K562 (cell line): ENCODE data around the gene MYADM. TPM values are rescaled to one million over a fixed set of nuclear protein-coding genes. Genes with fewer than 3 reads are reported as not detected.

Experiments
- ATAC-seq: fragments of 200-7000 bp; cut with Tn5 transposase; 3 replicates; pipeline ENCODE4 v1.9.1; 2020; ENCODE audit warnings: moderate library complexity
- BruUV-seq: library from RNA; stranded (reverse); fragments of 400-500 nt; replicated peaks from 2 replicates; lab custom pipeline; 2021; lab: Mats Ljungman, UMichigan
- CTCF ChIA-PET: fragments of 300-600 bp; formaldehyde crosslinking; extraction: SDS; loops from one replicate; lab custom pipeline; 2021; ENCODE audit warnings: low intra/inter-chr PET ratio; lab: Yijun Ruan, JAX
- POLR2A ChIA-PET: fragments of 300-600, 350-650 bp; sonication (Branson Sonifier 250); formaldehyde crosslinking; extraction: SDS; loops from one replicate; lab custom pipeline; 2021; ENCODE audit warnings: antibody characterized with exemption, inconsistent platforms; lab: Yijun Ruan, JAX
- DNase-seq, 4 experiments: peaks; one replicate each; pipeline versions ENCODE4 v3.0.0 to v3.0.0-alpha.2; 2011 to 2018; ENCODE audit warnings: low spot score in 3 of 4, mixed read lengths in 3 of 4; ENCODE audit errors: extremely low read depth in 1 of 4
- FAIRE-seq: peaks from 2 replicates; lab custom pipeline; 2011; peaks lifted over from hg19 to GRCh38; lab: Jason Lieb, UNC
- H2AFZ ChIP-seq: 2 replicates; pipeline ENCODE4 v1.6.0; 2011; ENCODE audit warnings: low read depth, low read length, control low read depth, inconsistent platforms
- H3K27ac ChIP-seq: fragments of 200-600 bp; 3 replicates; pipeline ENCODE4 v1.8.0; 2011; ENCODE audit warnings: low read depth, mild to moderate bottlenecking, control low read depth, inconsistent platforms, low read length, moderate library complexity, mixed read lengths; ENCODE audit errors: extremely low read depth
- H3K27me3 ChIP-seq, 2 experiments: fragments of 300-600 bp in 1 of 2; 2 replicates in 1 of 2; 3 replicates in 1 of 2; pipeline versions ENCODE4 v1.6.0 to v1.8.0; 2011; ENCODE audit warnings: inconsistent platforms in 2 of 2, low read length in 2 of 2, mild to moderate bottlenecking in 1 of 2, mixed read lengths in 1 of 2, moderate library complexity in 1 of 2; ENCODE audit not compliant: control insufficient read depth in 2 of 2, insufficient read depth in 2 of 2
- H3K36me3 ChIP-seq: fragments of 300-600 bp; 3 replicates; pipeline ENCODE4 v1.8.0; 2011; ENCODE audit warnings: mild to moderate bottlenecking, low read length, inconsistent platforms; ENCODE audit not compliant: control insufficient read depth, insufficient read depth
- H3K4me1 ChIP-seq, 2 experiments: fragments of 200-600 bp in 1 of 2; replicated peaks in 1 of 2; 2 replicates in 1 of 2; 3 replicates in 1 of 2; pipeline versions ENCODE4 v1.5.1 to v1.8.0; 2011; ENCODE audit warnings: inconsistent platforms in 2 of 2, low read length in 2 of 2, mild to moderate bottlenecking in 1 of 2, mixed read lengths in 1 of 2, moderate library complexity in 1 of 2; ENCODE audit not compliant: control insufficient read depth in 2 of 2, insufficient read depth in 2 of 2
- H3K4me2 ChIP-seq: 2 replicates; pipeline ENCODE4 v1.6.1; 2011; ENCODE audit warnings: low read length, control low read depth, inconsistent platforms, mixed read lengths; ENCODE audit not compliant: insufficient read depth
- H3K4me3 ChIP-seq: fragments of 200-600 bp; sonication (generic), shearing (Covaris generic); 2 replicates; pipeline ENCODE4 v1.5.1; 2016; ENCODE audit warnings: control low read depth, inconsistent platforms
- H3K79me2 ChIP-seq: fragments of 200-600 bp; 3 replicates; pipeline ENCODE4 v1.8.0; 2011; ENCODE audit warnings: low read length, inconsistent platforms; ENCODE audit not compliant: control insufficient read depth, insufficient read depth
- H3K9ac ChIP-seq, 2 experiments: 2 replicates each; pipeline versions ENCODE4 v1.6.0 to v1.6.1; 2011; ENCODE audit warnings: low read depth in 2 of 2, low read length in 2 of 2, control low read depth in 1 of 2, inconsistent platforms in 1 of 2, mild to moderate bottlenecking in 1 of 2, mixed read lengths in 1 of 2; ENCODE audit not compliant: insufficient read depth in 1 of 2
- H3K9me1 ChIP-seq: one replicate; pipeline ENCODE4 v1.6.0; 2011; ENCODE audit warnings: inconsistent platforms, mild to moderate bottlenecking, low read length, moderate library complexity; ENCODE audit not compliant: control insufficient read depth, insufficient read depth
- H3K9me3 ChIP-seq: replicated peaks from 2 replicates; pipeline ENCODE4 v1.5.1; 2011; ENCODE audit warnings: low read depth, low read length, inconsistent platforms; ENCODE audit not compliant: control insufficient read depth, insufficient read depth
- H4K20me1 ChIP-seq: replicated peaks from 2 replicates; pipeline ENCODE4 v1.6.1; 2011; ENCODE audit warnings: low read length, inconsistent platforms, mixed read lengths; ENCODE audit not compliant: control insufficient read depth, insufficient read depth
- CBX5 ChIP-seq: IDR thresholded peaks from 2 replicates; pipeline ENCODE4 v1.6.1; 2014; ENCODE audit warnings: low read depth, borderline replicate concordance
- CGGBP1 ChIP-seq: fragments of 250-450 bp; sonication (Bioruptor Pico); IDR thresholded peaks from 2 replicates; pipeline ENCODE4 v1.9.0; 2021; ENCODE audit warnings: mild to moderate bottlenecking
- DACH1 ChIP-seq: fragments of 450-650 bp; IDR thresholded peaks from 2 replicates; pipeline ENCODE4 v1.6.1; 2018; ENCODE audit not compliant: partially characterized antibody
- FOXJ3 ChIP-seq: sonication (generic); formaldehyde crosslinking; IDR thresholded peaks from 2 replicates; pipeline ENCODE4 v1.4.0; 2020; ENCODE audit warnings: mild to moderate bottlenecking, missing genetic modification reagents
- HNRNPK ChIP-seq: fragments of 200-400 bp; formaldehyde crosslinking; IDR thresholded peaks from one replicate; pipeline ENCODE4 v1.6.1; 2018; ENCODE audit warnings: mild to moderate bottlenecking, low read depth, low read length; ENCODE audit not compliant: poor library complexity, severe bottlenecking
- MBD1 ChIP-seq: fragments of 250-450 bp; sonication (Bioruptor Pico); IDR thresholded peaks from 2 replicates; pipeline ENCODE4 v1.8.0; 2022; ENCODE audit warnings: inconsistent platforms
- MYNN ChIP-seq, 2 experiments: sonication (generic); formaldehyde crosslinking in 1 of 2; IDR thresholded peaks; 2 replicates each; pipeline versions ENCODE4 v1.5.0 to v1.6.1; 2016 to 2020; ENCODE audit warnings: antibody characterized with exemption in 1 of 2, missing genetic modification reagents in 1 of 2
- SPI1 ChIP-seq: IDR thresholded peaks from 2 replicates; pipeline ENCODE4 v1.6.1; 2011; ENCODE audit warnings: low read depth, low read length, control low read depth, borderline replicate concordance
- SUPT5H ChIP-seq: fragments of 450-650 bp; IDR thresholded peaks from 2 replicates; pipeline ENCODE4 v1.6.1; 2016
- TFAM ChIP-seq: fragments of 250-450 bp; sonication (Bioruptor Pico); conservative IDR thresholded peaks from 2 replicates; pipeline ENCODE4 v1.5.0; 2021; ENCODE audit warnings: mild to moderate bottlenecking, moderate library complexity
- ZNF12 ChIP-seq: sonication (generic); formaldehyde crosslinking; IDR thresholded peaks from 2 replicates; pipeline ENCODE4 v1.4.0; 2020; ENCODE audit warnings: mild to moderate bottlenecking, missing genetic modification reagents
- ZNF57 ChIP-seq: fragments of 450-650 bp; formaldehyde crosslinking; IDR thresholded peaks from 2 replicates; pipeline ENCODE4 v1.4.0; 2020; ENCODE audit warnings: mild to moderate bottlenecking, moderate library complexity
- WGBS: fragments of 100-300 bp; shearing (Covaris generic); methylation state at CpG from one replicate; pipeline ENCODE4 v1.1.6; 2016; ENCODE audit warnings: low coverage, mixed read lengths; ENCODE audit not compliant: insufficient coverage; ENCODE audit errors: missing lambda C conversion rate; 5-methylcytosine and 5-hydroxymethylcytosine counted together
- in situ Hi-C: fragments of 300-500 bp; cut with MboI; formaldehyde crosslinking; loops from 4 replicates; pipeline ENCODE4 v1.15.0; 2018; ENCODE audit warnings: inconsistent platforms, mixed read lengths
- intact Hi-C: fragments of 100-400 bp; cut with micrococcal nuclease; formaldehyde crosslinking; loops from 2 replicates; pipeline ENCODE4 v1.14.2; 2022
- polyA plus RNA-seq, 8 experiments: library from polyadenylated mRNA; depleted of rRNA in 4 of 8; stranded (reverse) in 5 of 8; unstranded in 3 of 8; fragments of >200 nt; fragmentation: Nextera tagmentation in 2 of 8; fragmentation: Illumina TruSeq in 1 of 8; extraction: Ambion mirVana in 2 of 8; extraction: Trizol in 1 of 8; gene quantifications; 2 replicates each; pipeline versions ENCODE4 v1.2.1 to v1.2.3, GENCODE V29; 2011 to 2014; ENCODE audit warnings: inconsistent platforms in 1 of 8, missing spikeins in 1 of 8
- total RNA-seq, 7 experiments: library from RNA; depleted of rRNA in 6 of 7; stranded (reverse); fragments of >200 nt in 6 of 7; fragmentation: Illumina TruSeq in 2 of 7; extraction: Trizol in 2 of 7; gene quantifications; 2 replicates each; pipeline versions ENCODE4 v1.2.1 to v1.2.3, GENCODE V29; 2011 to 2021; ENCODE audit warnings: low replicate concordance in 1 of 7

Gene MYADM
- total and polyA plus RNA-seq, 9 of the 15 experiments (the other 6 are each of a cell fraction or from before 2014, with no cell fraction given) = 4.5 to 70.3 (median 14.4) TPM

GRCh38 chr19:53909471-53910169, 41.9 kb downstream of the MYADM start:
- no TSS peak for BruUV-seq
- ChIA-PET CTCF (no interaction called here), POLR2A (no interaction called here)
- WGBS = 11% methylated on average over 13 of the region's 47 CpGs
- no peak for ATAC-seq
- Histone ChIP-seq H3K4me1 (peaks cover 0 to 27% of the 10 kb centered on the region in 2 experiments; a peak in 2 of 5 replicates), H3K4me2 (no peak overlapping the region), H3K9ac (no peak overlapping the region), H3K79me2 (no peaks in the 10 kb centered on the region), H3K27ac (no peak overlapping the region), H3K9me3 (no peaks in the 10 kb centered on the region), H3K27me3 (peaks cover 13 to 51% of the 10 kb centered on the region in 2 experiments; a peak in 3 of 5 replicates), H3K4me3 (no peak overlapping the region), H4K20me1 (peaks cover 10% of the 10 kb centered on the region), H3K9me1 (peaks cover 3% of the 10 kb centered on the region), H3K36me3 (no peaks in the 10 kb centered on the region), H2AFZ (no peak overlapping the region)
- intact Hi-C loops (loop anchor here (5.0 to 10.0 kb wide), 2 partner anchors 55 to 113 kb away; no protein-coding TSS in a partner anchor), in situ Hi-C loops (no loop called here)
- DNase-seq = no peak
- no peak for FAIRE-seq
- no peak for TF ChIP-seq SPI1
- TF ChIP-seq CBX5 = no peak
- TF ChIP-seq ZNF57 (CRISPR knock-in tag) = no peak
- TF ChIP-seq MYNN (IDR thresholded peaks at IDR 0.05) = no peak
- no peak for TF ChIP-seq MYNN (CRISPR knock-in tag; IDR thresholded peaks at IDR 0.05)
- no peak for TF ChIP-seq HNRNPK
- no peak for TF ChIP-seq TFAM (CRISPR knock-in tag)
- TF ChIP-seq ZNF12 = no peak
- no peak for TF ChIP-seq SUPT5H
- no peak for TF ChIP-seq DACH1
- no peak for TF ChIP-seq FOXJ3 (CRISPR knock-in tag)
- no peak for TF ChIP-seq CGGBP1 (CRISPR knock-in tag)
- no peak for TF ChIP-seq MBD1 (CRISPR knock-in tag)
